ENCODE results near the gene B9D1.

- TF ChIP-seq CTCF (IDR thresholded peaks at IDR 0.05 in 2 of 3, conservative IDR thresholded peaks at IDR 0.05 in 1 of 3; ENCODE audit: borderline replicate concordance in 1 of 3, insufficient read depth in 1 of 3, low read depth in 2 of 3, low read length in 2 of 3) (no peak), MAX (IDR thresholded peaks at IDR 0.05) (no peak), SRF (IDR thresholded peaks at IDR 0.05; ENCODE audit: low read depth) (no peak), POLR2AphosphoS5 (IDR thresholded peaks at IDR 0.05; ENCODE audit: low read depth, low read length) (no peak), EZH2 (IDR thresholded peaks at IDR 0.05) (no peak)
Measured at GRCh38 chr17:19409509-19409908, 47.0 kb upstream of the B9D1 start.

Data from HCT116 (cell line).